NCI-H2107 treated with DMSO at 0.1 percent for 48 hours (cell line): ENCODE data around the gene CHKB.
"Not testable (repeated sequence)": the region's sequence is repeated elsewhere in the genome, so short reads cannot be mapped to it uniquely, and the experiment has no call there.

ENCODE experiments used
- DNase-seq: peaks from one replicate; lab custom pipeline; 2025; ENCODE audit not compliant: unreplicated experiment; lab: John Stamatoyannopoulos, UW

The CHKB gene

GRCh38 chr22:50612528-50613221, 30.0 kb upstream of the CHKB start:
- no peak for DNase-seq

GRCh38 chr22:50612168-50612527, 29.5 kb upstream of the CHKB start:
- DNase-seq: no peak

DNA sequence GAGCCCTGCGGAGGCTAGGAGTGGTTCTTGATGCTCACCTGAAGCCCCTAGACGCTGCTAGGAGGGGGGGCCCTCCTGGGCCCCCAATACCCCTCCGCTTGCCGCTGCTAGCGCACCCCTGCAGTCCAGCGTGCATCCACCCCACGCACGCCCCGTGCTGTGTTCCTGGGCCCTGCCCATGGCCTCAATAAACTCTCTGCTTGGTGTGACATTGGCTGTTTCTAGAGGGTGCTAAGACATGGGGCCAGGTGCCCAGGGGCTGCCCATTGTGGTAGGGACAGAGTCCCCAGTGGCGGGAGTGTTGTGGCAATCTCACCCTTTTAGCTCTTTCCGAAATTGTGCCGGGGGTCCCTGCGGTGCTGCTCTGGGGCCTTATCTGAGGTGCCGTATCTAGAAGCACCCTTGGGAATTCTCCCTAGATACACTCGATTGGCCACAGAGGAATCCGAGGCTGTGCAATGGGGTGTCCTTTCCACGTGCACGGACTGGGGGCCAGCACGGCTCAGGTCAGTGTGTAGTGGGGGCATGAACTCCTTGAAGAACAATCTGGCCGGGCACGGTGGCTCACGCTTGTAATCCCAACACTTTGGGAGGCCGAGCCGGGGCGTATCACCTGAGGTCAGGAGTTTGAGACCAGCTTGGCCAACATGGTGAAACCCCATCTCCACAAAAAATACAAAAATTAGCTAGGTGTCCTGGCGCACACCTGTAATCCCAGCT, 28.9 kb upstream of the CHKB start:
- DNase-seq: no peak

DNA sequence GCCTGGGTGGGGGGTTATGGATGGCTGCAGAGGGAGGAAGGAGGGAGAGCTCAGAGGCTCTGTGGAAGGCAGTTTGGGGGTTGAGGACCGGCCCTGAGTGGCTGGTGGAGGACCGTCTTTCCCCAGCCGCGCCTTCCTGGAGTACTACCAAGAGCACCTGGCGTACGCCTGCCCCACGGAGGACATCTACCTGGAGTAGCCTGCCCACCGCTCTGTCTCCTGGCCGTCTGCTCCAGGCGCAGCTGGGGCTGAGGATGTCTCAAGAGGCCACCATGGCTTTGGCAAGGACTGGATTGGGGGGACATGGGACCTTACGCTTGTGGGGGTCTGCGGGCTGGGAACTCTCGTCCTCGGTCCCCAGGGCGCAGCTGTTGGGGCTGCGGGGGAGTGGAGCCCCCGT, 27.9 kb upstream of the CHKB start:
- DNase-seq: no peak

GRCh38 chr22:50610041-50610451, 27.4 kb upstream of the CHKB start:
- DNase-seq: no peak

GRCh38 chr22:50609599-50609998, 26.9 kb upstream of the CHKB start:
- no peak for DNase-seq

DNA sequence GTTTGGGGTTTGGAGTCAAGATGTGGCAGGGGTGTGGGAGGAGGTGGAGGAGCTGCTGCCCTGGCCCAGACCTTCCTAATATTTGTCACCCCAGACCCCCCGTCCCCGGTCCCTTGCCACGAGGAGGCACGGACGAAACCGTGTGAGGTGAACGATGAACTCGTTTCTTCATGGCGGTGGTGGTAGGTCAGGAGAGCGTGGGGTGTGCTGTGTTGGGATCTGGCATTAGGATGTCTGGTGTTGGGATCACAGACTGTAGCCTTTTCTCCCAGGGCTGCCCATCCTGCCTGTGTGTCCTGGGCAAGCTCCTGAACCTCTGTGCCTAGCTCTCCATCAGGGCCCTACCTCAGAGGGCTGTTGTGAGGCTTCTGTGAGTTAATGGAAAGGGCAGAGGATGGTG, 26.3 kb upstream of the CHKB start:
- DNase-seq: no peak

DNA sequence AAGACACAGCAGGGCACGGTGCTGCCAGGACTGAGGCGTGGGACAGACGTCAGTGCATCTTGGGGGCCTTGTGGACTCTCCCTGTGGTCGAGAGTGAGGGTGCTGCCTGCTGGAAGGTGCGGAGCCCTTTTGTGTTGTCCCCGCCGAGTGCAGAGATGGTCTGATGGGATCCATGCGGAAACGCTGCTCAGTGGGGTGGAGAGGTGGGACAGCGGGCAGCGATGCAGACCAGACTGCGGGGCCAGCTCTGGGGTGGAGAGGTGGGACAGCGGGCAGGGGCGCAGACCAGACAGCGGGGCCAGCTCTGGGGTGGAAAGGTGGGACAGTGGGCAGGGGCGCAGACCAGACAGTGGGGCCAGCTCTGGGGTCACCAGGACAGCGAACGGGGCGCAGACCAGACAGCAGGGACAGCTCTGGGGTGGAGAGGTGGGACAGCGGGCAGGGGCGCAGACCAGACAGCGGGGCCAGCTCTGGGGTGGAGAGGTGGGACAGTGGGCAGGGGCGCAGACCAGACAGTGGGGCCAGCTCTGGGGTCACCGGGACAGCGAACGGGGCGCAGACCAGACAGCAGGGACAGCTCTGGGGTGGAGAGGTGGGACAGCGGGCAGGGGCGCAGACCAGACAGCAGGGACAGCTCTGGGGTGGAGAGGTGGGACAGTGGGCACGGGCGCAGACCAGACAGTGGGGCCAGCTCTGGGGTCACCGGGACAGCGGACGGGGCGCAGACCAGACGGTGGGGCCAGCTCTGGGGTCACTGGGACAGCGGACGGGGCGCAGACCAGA, 25.6 kb upstream of the CHKB start:
- DNase-seq: not testable (repeated sequence)

GRCh38 chr22:50607659-50608020, 25.0 kb upstream of the CHKB start:
- no peak for DNase-seq

DNA sequence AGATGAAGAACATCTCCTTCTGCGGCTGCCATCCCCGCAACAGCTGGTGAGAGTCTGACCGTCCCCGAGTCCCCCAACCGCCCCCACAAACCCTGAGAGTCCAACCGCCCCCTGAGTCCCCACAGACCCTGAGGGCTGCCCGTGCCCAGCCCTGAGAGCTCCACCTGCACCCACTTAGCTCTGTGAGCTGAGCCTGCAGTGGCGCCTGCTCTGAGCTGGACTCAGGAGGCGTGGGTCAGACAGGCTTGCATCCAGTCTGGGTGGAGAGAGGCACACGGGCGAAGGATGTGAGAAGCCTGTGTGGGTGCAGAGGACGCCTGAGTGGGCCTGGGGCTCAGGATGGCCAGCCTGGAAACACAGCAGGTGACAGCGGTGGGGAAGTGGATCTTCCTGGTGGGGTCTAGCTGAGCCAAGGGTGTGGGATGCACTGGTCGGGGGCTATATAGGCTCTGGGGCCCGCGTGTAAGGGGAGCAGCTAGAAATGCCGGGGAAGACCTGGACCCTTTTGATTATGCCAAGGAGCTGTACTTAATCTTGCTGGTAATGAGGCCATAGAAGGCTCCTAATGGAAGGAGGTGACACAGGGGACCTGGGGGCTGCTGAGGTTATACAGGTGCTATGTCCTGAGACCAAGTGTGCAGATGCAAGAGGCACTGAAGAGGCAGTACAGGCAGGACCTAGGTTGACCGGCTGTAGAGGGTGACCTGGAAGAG, 24.5 kb upstream of the CHKB start:
- DNase-seq: no peak

GRCh38 chr22:50606165-50606945, 23.7 kb upstream of the CHKB start:
- DNase-seq: no peak

GRCh38 chr22:50605613-50606074, 23.0 kb upstream of the CHKB start:
- no peak for DNase-seq

DNA sequence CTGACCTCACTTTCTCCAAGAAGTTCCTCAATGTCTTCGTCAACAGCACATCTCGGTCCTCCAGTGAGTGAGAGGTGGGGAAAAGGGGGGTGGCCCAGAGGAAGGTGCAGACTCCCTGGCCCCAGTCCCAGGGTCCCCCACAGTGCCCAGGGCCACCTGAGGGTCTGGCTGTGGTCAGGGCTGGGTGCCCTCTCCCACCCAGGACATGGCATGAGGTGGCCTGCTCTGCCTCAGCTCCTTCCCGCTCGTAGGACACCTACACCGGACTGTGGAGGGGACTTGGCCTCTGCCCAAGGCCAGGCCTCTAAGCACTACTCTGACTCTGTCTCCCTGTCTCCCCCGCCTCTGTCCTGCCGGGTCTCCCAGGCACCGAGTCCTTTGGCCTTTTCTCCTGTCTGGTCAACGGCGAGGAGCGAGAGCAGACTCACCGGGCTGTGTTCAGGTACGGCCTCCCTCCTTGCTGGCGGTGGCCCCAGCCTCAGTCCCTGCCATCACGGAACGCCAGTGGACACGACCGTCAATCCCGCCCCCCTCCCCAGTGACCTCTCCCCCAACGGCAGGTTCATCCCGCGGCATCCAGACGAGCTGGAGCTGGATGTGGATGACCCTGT, 22.5 kb upstream of the CHKB start:
- no peak for DNase-seq

DNA sequence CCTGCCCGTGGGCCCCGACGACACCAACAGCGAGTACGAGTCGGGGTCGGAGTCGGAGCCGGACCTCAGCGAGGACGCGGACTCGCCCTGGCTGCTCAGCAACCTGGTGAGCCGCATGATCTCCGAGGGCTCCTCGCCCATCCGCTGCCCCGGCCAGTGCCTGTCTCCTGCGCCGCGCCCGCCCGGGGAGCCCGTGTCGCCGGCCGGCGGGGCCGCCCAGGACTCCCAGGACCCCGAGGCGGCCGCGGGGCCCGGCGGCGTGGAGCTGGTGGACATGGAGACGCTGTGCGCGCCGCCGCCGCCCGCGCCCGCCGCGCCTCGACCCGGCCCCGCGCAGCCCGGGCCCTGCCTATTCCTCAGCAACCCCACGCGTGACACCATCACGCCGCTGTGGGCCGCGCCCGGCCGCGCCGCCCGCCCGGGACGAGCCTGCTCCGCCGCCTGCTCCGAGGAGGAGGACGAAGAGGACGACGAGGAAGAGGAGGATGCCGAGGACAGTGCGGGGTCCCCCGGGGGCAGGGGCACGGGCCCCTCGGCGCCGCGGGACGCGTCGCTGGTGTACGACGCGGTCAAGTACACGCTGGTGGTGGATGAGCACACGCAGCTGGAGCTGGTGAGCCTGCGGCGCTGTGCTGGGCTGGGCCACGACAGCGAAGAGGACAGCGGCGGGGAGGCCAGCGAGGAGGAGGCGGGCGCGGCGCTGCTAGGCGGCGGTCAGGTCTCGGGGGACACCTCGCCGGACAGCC, 21.8 kb upstream of the CHKB start:
- DNase-seq: no peak

DNA sequence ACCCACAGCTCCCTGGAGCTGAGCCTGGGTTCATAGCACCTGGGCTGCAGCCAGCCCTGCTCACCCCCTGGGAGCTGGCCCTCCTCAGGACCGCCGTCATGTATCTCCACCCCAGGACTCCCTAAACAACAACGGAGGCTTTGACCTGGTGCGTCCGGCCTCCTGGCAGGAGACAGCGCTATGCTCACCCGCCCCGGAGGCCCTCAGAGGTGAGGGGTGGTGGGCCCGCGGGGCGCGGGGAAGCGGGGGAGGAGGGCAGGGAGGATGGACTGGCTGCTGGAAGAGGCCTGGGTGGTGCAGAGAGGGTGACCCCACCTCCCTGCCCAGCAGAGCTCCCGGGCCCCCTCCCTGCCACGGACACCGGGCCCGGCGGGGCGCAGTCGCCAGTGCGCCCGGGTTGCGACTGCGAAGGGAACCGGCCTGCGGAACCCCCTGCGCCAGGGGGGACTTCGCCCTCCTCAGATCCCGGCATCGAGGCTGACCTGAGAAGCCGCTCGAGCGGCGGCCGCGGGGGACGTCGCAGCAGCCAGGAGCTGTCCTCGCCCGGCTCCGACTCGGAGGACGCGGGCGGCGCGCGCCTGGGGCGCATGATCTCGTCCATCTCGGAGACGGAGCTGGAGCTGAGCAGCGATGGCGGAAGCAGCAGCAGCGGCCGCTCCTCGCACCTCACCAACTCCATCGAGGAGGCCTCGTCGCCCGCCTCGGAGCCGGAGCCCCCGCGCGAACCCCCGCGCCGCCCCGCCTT, 21.0 kb upstream of the CHKB start:
- DNase-seq: no peak

DNA sequence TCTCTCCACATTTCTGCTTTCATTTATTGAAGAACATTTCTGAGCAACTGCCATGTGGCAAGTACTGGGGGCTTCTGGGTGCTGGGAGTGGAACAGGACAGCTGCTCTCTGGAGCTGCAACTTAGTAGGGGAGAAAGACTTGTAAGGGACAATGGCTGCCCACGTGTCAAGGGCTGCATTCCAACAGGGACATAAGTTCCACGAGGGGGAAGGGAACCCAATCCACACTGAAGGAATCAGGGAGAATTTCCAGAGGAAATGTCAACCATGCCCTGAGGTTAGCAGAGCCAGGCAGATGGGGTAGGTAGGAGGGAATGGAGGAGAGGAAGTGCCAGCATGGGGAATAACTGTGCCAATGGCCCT, 19.7 kb upstream of the CHKB start:
- DNase-seq: no peak

DNA sequence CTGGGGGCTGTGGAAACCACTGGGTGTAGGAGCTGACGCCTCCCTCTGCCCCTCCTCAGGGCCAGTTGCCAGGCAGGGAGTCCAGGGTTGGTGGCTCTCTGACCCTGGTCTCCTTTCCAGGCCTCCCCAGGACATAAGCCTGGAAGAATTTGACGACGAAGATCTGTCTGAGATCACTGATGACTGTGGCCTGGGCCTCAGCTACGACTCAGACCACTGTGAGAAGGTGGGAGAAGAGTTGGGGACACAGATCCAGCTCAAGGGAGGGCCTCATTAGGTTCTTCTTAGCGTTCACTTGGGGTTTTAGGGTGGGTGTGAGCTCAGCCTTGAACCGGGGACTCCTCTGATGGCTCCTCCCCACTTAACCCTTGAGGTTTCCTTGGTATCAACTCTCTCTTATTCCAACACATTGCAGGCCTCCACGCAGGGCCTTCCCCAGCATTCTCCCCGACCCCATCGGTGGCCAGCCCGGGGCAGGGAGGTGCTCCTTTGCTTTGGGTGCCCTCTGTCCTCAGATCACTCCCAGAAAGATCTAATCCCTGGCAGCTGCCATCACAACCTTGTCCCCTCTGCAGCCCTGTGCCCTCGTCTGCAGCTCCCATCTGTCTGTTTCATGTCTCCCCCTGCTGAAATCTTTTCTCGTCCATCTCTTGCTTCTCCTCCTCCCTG, 19.2 kb upstream of the CHKB start:
- no peak for DNase-seq

DNA sequence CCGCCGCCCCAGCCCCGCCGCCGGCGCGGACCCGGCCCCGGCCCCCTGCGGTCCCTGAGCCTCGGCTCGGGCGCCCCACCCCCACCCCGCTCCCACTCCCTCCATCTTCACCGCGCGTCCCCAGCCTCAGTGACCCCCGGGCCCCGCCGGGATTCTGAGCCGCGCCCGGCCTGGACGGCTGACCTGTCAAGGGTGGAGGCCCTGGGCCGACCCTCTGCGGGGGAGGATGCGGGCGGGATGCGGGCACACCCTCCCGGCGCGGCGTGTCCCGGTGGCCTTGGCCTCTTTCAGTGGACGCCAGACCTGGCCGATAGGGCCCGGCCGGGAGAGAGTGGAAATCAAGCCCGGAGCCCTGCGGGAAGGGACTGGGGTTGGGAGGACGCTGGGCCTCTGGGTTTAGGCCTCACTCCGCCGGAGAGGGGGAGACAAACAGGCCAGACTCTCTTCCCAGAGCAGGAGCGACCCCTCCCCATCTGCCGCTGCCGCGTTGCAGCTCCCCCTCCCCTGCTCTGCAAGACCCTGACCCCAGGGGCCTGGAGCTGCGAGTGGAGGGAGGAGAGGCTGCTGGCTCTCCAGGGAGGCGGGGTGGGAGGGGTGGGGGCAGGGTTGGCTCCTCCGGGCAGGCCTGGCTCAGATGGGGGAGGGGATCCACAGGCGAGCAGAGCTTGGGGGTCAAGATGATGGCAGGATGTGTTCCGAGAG, 18.5 kb upstream of the CHKB start:
- no peak for DNase-seq
